Measurements from ENCODE around the gene KRT81.
"Not testable (repeated sequence)": the region's sequence is repeated elsewhere in the genome, so short reads cannot be mapped to it uniquely, and the experiment has no call there.

KRT81 gene

GRCh38 chr12:52252728-52253343, 38.5 kb downstream of the KRT81 start:
- Histone ChIP-seq H3K36me3 (ENCODE audit: insufficient read depth, low read length) (no peaks in the 10 kb centered on the region), H3K9ac (ENCODE audit: low read depth, low read length) (no peak overlapping the region), H3K9me3 (ENCODE audit: control insufficient read depth, insufficient read depth, low read length) (no peaks in the 10 kb centered on the region), H3K4me1 (ENCODE audit: insufficient read depth, low read length) (peaks cover 3% of the 10 kb centered on the region)

DNA sequence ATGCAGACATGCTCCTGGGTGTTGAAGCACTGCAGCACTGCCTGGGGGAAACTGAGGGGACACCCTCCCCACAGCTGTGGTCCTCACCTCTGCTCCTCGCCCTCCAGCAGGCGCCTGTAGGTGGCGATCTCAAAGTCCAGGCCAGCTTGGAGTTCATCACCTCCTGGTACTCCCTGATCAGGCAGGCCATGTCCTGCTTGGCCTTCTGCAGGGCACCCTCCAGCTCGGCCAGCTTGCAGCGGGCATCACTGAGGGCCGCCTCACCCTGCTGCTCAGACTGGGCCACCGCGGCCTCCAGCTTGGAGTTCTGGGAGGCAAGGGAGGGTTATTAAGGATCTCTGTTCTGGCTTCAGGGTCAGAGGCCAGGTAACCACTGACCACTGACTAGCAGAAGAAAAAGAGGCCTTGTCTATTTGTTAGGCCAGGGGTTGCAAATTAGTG, 39.1 kb downstream of the KRT81 start:
- H3K4me1 ChIP-seq (ENCODE audit: insufficient read depth, low read length); H3K9me3 ChIP-seq (ENCODE audit: control insufficient read depth, insufficient read depth, low read length); H3K9ac ChIP-seq (ENCODE audit: low read depth, low read length); H3K36me3 ChIP-seq (ENCODE audit: insufficient read depth, low read length): not testable (repeated sequence)

DNA sequence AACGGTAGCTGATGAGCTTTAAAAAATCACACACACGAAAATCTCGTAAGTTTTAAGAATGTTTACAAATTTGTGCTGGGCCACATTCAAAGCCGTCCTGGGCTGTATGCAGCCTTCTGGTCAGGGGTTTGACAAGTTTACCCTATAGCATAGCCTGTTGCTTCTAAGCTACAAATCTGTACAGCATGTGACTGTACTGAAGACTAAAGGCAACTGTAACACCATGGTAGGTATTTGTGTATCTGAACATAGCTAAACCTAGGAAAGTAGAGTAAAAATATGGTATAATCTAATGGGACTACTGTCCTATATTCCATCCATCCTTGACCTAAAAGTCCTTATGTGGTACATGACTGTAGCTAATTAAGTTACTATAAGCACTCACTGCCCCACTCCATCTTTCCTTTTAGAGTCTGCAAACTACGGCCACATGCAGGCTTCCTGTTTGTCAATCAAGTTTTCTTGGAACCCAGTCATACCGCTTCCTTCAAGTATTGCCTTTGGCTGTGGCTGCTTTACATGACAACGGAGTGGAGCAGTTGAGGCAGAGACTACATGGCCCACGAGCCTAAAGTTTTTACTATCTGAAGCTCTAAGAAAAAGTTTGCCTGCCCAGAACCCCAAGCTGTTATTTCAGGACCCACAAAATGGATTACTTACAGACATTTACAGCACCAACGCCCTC, 39.8 kb downstream of the KRT81 start:
- Histone ChIP-seq H3K9ac (ENCODE audit: low read depth, low read length) (no peak overlapping the region), H3K4me1 (ENCODE audit: insufficient read depth, low read length) (peaks cover 16% of the 10 kb centered on the region), H3K36me3 (ENCODE audit: insufficient read depth, low read length) (no peaks in the 10 kb centered on the region), H3K9me3 (ENCODE audit: control insufficient read depth, insufficient read depth, low read length) (no peaks in the 10 kb centered on the region)

GRCh38 chr12:52250048-52250990, 41.0 kb downstream of the KRT81 start:
- no peaks in the 10 kb centered on the region for H3K9me3 ChIP-seq (ENCODE audit: control insufficient read depth, insufficient read depth, low read length)
- H3K36me3 ChIP-seq (ENCODE audit: insufficient read depth, low read length) = no peaks in the 10 kb centered on the region
- peaks cover 24% of the 10 kb centered on the region for H3K4me1 ChIP-seq (ENCODE audit: insufficient read depth, low read length)
- peak overlapping the region; percentile 24; the same call in 1 of the 2 replicates for H3K9ac ChIP-seq (ENCODE audit: low read depth, low read length)

DNA sequence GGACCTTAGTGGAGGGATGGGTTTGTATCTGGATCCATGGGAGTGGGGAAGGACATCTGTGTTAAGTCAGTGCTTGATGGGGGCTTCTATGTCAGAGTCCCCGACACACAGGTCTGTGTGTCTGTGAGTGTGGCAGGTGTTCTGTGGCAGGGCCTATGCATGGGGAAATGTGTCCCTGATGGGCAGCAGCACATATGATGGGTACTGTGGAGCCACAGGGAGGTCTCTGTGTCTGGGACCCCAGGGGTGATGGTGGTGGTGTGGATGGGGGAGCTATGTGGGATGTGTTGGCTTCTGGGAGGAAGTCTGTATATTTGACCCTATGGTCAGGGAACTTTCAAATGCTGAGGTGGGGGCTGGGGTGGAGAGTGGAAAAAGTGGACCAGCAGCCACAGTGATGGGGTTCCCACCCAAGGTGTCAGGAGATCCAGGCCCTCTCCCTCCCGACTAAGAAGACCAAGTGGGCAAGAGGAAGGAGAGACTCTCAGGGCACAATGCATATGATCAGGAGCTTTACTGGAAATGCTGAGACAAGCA, 41.8 kb downstream of the KRT81 start:
- Histone ChIP-seq H3K9ac (ENCODE audit: low read depth, low read length) (no peak overlapping the region), H3K9me3 (ENCODE audit: control insufficient read depth, insufficient read depth, low read length) (no peaks in the 10 kb centered on the region), H3K36me3 (ENCODE audit: insufficient read depth, low read length) (no peaks in the 10 kb centered on the region), H3K4me1 (ENCODE audit: insufficient read depth, low read length) (peaks cover 24% of the 10 kb centered on the region)

DNA sequence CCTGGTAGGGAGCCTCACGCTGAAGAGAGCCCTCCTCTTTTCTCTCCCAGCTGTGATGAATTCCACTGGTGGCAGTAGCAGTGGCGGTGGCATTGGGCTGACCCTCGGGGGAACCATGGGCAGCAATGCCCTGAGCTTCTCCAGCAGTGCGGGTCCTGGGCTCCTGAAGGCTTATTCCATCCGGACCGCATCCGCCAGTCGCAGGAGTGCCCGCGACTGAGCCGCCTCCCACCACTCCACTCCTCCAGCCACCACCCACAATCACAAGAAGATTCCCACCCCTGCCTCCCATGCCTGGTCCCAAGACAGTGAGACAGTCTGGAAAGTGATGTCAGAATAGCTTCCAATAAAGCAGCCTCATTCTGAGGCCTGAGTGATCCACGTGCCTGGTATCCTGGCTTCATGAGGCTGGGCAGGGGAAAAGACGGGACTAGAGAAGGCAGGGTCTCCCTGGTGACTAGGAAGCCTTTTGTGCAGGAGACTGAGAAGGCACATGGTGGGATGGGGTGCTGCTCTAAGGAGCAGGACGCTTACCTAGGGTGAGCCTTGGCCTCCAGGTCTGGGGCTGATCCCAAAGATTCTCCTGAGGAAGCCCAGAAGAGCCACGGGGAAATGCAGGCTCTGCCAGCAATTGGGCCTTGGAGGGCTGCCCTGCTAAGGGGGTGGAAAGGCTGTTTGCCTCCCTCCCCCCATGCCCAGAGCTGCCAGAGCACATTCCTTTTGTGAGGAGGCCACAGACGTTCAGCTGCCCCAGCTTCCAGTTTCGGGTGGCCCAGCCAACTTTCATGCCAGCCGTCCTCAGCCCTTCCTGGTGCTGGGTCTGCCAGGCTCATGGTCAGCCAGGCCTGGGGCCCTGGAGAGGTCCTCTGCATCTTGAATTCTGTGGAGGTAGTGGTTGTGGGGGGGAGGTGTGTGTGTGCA, 42.5 kb downstream of the KRT81 start:
- no peaks in the 10 kb centered on the region for H3K9me3 ChIP-seq (ENCODE audit: control insufficient read depth, insufficient read depth, low read length)
- peaks cover 32% of the 10 kb centered on the region for H3K4me1 ChIP-seq (ENCODE audit: insufficient read depth, low read length)
- no peaks in the 10 kb centered on the region for H3K36me3 ChIP-seq (ENCODE audit: insufficient read depth, low read length)
- H3K9ac ChIP-seq (ENCODE audit: low read depth, low read length) = no peak overlapping the region

DNA sequence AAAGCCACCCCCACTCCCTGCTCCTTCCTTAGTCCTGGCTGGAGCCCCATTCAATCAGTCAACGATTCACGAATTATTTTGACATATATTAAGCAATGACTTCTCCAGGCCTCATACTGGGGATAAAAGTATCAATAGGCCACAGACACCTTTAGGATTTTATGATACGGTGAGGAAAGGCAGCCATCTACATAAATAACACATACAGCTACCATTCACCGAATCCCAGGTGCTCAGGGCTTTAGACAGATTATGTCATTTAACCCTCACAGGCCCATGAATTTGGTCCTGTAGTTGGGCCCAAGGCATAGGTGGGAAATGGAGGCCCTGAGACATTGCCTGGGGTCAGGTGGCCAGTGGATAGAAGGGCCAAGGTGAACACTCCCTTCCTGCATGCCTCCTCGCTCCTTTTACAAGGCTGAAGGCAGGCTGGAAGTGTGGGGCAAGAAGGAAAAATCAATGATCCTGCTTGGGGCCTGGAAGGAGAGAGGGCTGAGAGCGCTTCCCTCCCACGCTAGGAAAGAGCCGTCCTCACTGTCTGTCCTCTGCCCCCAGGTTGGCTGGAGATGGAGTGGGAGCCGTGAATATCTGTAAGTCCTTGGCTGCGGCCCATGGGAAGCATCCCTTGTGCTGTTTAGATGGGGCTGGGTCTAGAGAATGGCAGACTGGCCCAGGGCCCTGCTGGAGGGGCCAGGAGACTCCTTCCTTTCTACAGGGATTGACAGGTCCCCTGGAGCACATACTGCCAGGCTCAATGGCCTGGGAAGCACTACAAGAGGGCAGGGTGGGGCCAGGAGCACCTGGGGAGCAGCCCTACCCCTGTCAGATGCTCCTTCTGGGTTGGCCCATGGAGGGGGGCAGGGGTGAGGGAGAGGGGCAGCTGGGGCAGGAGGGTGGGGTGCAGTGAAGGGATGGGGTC, 43.5 kb downstream of the KRT81 start:
- Histone ChIP-seq H3K9ac (ENCODE audit: low read depth, low read length) (no peak overlapping the region), H3K36me3 (ENCODE audit: insufficient read depth, low read length) (no peaks in the 10 kb centered on the region), H3K9me3 (ENCODE audit: control insufficient read depth, insufficient read depth, low read length) (no peaks in the 10 kb centered on the region), H3K4me1 (ENCODE audit: insufficient read depth, low read length) (peaks cover 34% of the 10 kb centered on the region)

DNA sequence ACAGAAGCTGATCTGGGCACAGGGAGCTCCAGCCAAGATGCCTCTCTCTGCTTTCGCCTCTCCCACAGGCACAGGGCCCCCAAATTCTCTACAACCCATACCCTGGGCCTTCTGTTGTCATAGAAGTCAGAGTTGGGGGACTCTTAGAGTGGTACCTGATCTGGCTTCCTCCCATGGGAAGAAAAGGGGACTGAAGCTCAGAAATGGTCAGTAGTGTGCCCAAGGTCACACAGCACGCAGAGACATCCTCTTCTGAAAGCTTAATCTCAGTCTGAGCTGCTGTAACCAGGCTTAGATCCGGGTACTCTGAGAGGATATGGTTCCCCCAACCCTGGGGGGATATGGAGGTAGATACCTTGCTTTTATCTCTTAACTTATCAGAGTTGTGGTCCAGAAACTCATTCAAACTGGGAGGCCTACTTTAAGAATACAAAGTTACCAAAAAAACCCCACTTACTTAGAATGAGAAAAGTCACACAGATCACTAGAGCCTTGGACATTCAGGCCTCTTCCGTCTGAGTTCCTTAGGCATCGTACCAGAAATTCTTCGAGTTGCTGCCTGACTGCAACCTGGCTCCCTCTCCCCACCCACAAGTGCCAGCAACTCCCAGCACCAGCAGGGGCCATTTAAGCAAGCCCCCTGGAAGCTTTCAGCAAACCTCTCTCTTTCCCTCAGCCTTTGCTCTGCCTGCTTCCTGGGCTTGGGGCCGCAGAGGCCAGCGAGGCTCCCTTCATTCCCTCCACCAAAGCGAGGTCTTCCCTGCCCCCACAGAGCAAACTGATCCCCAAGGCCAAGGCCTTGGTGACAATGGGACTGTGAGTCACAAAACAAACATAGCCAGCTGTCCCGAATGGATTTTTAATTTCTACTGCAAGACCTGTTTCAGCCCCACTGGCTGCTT, 44.4 kb downstream of the KRT81 start:
- Histone ChIP-seq H3K4me1 (ENCODE audit: insufficient read depth, low read length) (peaks cover 34% of the 10 kb centered on the region), H3K36me3 (ENCODE audit: insufficient read depth, low read length) (no peaks in the 10 kb centered on the region), H3K9me3 (ENCODE audit: control insufficient read depth, insufficient read depth, low read length) (no peaks in the 10 kb centered on the region), H3K9ac (ENCODE audit: low read depth, low read length) (no peak overlapping the region)

DNA sequence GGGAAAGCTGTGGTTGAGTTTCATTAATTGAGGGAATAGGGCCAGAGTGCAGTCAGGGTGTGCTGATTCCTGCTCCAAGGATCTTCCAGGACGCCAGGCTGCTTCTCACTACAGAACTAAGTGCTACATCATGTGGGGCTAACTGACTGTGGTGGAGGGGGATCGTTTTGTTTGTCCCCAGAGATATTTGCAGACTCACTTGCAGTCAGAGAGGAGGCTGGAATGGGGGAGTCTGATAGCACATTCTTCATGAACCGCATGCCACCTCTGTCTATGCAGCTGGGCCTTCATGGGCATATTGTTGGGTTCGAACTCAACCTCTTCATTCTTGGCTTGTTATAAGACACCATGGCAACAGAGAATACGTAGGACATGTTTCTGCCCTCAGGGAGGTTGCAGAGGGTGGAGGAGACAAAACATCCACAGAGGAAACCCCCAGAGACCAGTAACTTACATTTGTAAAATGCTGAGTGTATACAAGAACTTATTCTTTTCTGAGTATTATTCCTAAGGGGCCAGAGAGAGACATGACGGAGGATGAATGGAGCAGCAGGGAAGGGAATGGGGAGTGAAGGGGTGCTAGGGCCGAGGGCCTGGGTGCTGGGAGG, 45.3 kb downstream of the KRT81 start:
- peaks cover 36% of the 10 kb centered on the region for H3K4me1 ChIP-seq (ENCODE audit: insufficient read depth, low read length)
- H3K9ac ChIP-seq (ENCODE audit: low read depth, low read length) = no peak overlapping the region

DNA sequence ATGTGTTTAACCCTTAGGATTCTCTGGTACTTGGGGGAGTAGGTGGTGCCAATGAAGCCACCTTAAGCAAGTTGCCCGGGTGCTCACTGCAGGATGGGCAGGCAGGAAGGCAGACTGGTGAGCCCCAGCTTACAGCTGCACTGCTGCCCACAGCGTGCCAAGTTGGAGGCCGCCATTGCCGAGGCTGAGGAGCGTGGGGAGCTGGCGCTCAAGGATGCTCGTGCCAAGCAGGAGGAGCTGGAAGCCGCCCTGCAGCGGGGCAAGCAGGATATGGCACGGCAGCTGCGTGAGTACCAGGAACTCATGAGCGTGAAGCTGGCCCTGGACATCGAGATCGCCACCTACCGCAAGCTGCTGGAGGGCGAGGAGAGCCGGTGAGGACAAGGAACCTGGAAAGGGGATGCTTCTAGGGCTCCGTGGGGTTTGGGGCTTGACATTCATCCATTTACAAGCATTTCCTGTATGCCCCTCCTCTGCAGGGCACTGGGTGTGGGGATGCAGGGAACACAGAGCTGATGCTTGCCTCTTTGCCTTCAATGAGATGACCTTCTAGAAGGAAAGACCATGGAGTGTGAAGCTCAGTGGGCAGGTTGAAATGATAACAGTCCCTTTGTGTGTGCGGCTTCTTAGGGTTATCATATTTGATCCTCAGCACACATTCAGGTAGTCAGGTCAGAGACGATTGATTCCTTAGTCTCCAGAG, 45.9 kb downstream of the KRT81 start:
- Histone ChIP-seq H3K9ac (ENCODE audit: low read depth, low read length) (no peak overlapping the region), H3K4me1 (ENCODE audit: insufficient read depth, low read length) (peaks cover 39% of the 10 kb centered on the region), H3K9me3 (ENCODE audit: control insufficient read depth, insufficient read depth, low read length) (no peaks in the 10 kb centered on the region), H3K36me3 (ENCODE audit: insufficient read depth, low read length) (no peaks in the 10 kb centered on the region)

More for the DNA sequence above, 45.3 kb downstream of the KRT81 start:
- no peaks in the 10 kb centered on the region for H3K9me3 ChIP-seq (ENCODE audit: control insufficient read depth, insufficient read depth, low read length)
- H3K36me3 ChIP-seq (ENCODE audit: insufficient read depth, low read length) = no peaks in the 10 kb centered on the region

DNA sequence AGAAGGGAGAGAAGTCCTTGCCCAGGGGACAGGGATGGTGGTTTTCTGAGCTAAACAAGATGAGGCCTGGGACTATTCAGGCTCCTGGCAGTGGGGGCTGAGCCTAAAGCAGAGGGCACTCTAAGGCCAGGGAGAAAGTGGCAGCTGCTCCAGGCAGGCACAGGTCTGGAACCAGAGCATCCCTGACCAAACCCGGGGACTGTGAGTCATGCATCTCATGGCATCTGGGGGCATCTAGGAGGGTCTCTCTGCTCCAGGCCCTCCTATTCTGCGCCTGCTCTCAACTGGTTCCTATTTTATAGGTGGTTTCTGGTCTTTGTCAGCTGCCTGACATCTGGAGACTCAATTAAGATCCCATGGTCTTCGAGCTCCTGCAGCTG, 46.7 kb downstream of the KRT81 start:
- peaks cover 39% of the 10 kb centered on the region for H3K4me1 ChIP-seq (ENCODE audit: insufficient read depth, low read length)
- H3K9ac ChIP-seq (ENCODE audit: low read depth, low read length) = no peak overlapping the region
- H3K36me3 ChIP-seq (ENCODE audit: insufficient read depth, low read length) = no peaks in the 10 kb centered on the region
- H3K9me3 ChIP-seq (ENCODE audit: control insufficient read depth, insufficient read depth, low read length) = no peaks in the 10 kb centered on the region

Measured in ES-I3 (cell line).